HG03460 (cell line): Measurements from ENCODE around the gene NAA20.

Source experiments
- ATAC-seq: cut with Tn5 transposase; IDR thresholded peaks from one replicate; pipeline ENCODE4 v1.9.1; 2021; ENCODE audit not compliant: unreplicated experiment

NAA20 gene

GRCh38 chr20:20070871-20071726 lies 53.9 kb downstream of the NAA20 start:
- no peak for ATAC-seq

GRCh38 chr20:20073801-20074371 lies 56.7 kb downstream of the NAA20 start:
- ATAC-seq = no peak

GRCh38 chr20:20075032-20075431 lies 57.9 kb downstream of the NAA20 start:
- no peak for ATAC-seq

- no peak for ATAC-seq
Measured at GRCh38 chr20:20076297-20077065, 59.3 kb downstream of the NAA20 start.

GRCh38 chr20:20078041-20078440 lies 60.9 kb downstream of the NAA20 start:
- ATAC-seq = no peak

GRCh38 chr20:20079102-20079784 lies 62.1 kb downstream of the NAA20 start:
- ATAC-seq = no peak
